ENCODE measurements around the gene HEATR1. TPM values are rescaled to one million over a fixed set of nuclear protein-coding genes. Genes with fewer than 3 reads are reported as not detected.
"Not testable (repeated sequence)": the region's sequence is repeated elsewhere in the genome, so short reads cannot be mapped to it uniquely, and the experiment has no call there.

The HEATR1 gene
- total RNA-seq, 1 donor from 2014 or later, result 54.9 TPM

DNA sequence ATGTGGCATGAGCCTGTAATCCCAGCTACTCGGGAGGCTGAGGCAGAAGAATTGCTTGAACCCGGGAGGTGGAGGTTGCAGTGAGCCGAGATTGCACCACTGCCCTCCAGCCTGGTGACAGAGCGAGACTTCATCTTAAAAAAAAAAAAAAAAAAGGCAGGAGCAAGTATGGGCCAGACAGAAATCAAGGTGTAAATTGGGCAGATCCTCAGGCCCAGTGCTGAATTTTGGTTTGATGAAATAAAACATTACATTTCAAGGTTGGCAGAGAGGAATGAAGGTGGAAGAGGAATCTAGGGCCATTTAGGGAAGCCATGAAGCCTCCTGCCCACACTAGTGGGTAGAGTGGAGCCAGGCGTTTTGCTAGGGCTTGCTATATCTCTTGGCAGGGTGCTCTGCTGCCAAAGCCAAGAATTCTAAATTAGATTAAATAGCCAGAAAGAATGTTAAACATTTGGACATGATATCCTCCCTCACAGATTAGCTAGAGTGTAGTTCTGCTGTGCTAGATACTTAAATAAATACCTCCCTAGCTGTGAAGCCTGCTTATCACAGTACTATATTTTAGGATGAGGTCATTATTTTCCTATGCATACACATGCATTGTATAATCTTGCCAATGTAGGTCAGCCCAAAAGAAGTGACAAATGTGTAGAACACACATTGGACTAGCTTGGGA, 97.2 kb downstream of the HEATR1 start:
- H3K36me3 ChIP-seq, result no peaks in the 10 kb centered on the region
- H3K9ac ChIP-seq, result no peak overlapping the region
- TF ChIP-seq EZH2phosphoT487 (IDR thresholded peaks at IDR 0.05) (no peak), EZH2 (IDR thresholded peaks at IDR 0.05) (no peak)
- TF ChIP-seq, protein P1, sequence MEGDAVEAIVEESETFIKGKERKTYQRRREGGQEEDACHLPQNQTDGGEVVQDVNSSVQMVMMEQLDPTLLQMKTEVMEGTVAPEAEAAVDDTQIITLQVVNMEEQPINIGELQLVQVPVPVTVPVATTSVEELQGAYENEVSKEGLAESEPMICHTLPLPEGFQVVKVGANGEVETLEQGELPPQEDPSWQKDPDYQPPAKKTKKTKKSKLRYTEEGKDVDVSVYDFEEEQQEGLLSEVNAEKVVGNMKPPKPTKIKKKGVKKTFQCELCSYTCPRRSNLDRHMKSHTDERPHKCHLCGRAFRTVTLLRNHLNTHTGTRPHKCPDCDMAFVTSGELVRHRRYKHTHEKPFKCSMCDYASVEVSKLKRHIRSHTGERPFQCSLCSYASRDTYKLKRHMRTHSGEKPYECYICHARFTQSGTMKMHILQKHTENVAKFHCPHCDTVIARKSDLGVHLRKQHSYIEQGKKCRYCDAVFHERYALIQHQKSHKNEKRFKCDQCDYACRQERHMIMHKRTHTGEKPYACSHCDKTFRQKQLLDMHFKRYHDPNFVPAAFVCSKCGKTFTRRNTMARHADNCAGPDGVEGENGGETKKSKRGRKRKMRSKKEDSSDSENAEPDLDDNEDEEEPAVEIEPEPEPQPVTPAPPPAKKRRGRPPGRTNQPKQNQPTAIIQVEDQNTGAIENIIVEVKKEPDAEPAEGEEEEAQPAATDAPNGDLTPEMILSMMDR (IDR thresholded peaks at IDR 0.05), result no peak
- Mint-ChIP-seq H3K27me3 (ENCODE audit: insufficient read depth, low read depth) (peaks cover 2% of the 10 kb centered on the region), H3K4me1 (peaks cover 12% of the 10 kb centered on the region), H3K27ac (peak overlapping the region; percentile 17), H3K9me3 (no peaks in the 10 kb centered on the region), H3K4me3 (no peak overlapping the region), H3K36me3 (no peaks in the 10 kb centered on the region)
- no peaks in the 10 kb centered on the region for H3K9me3 ChIP-seq (ENCODE audit: low read depth)
- H3K79me2 ChIP-seq (ENCODE audit: low read depth), result no peaks in the 10 kb centered on the region
- H2AFZ ChIP-seq (replicated peaks), result no peak overlapping the region
- H3F3A ChIP-seq (ENCODE audit: low read depth), result peaks cover 8% of the 10 kb centered on the region
- no peak overlapping the region for H3K4me2 ChIP-seq
- H4K20me1 ChIP-seq (ENCODE audit: low read depth), result no peaks in the 10 kb centered on the region
- no peak overlapping the region for H3K27ac ChIP-seq
- peaks cover 4% of the 10 kb centered on the region for H3K4me1 ChIP-seq
- H3K27me3 ChIP-seq, result no peaks in the 10 kb centered on the region
- no peak overlapping the region for H3K4me3 ChIP-seq
- no peak for DNase-seq (ENCODE audit: low spot score)

DNA sequence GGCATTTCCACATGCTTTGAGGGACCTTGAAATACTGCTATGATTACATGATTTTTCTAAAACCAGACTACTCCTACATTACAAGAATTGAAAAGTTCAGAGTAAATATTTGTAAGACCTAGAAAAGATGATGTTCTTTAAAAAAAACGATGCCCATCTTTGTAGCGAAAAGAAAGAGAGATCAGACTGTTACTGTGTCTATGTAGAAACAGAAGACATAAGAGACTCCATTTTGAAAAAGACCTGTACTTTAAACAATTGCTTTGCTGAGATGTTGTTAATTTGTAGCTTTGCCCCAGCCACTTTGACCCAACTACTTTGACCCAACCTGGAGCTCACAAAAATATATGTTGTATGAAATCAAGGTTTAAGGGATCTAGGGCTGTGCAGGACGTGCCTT, 100.0 kb downstream of the HEATR1 start:
- not testable (repeated sequence) for H3K27ac Mint-ChIP-seq; H3K4me1 ChIP-seq; H3K4me3 ChIP-seq; H3K9me3 Mint-ChIP-seq; DNase-seq (ENCODE audit: low spot score); H3K27ac ChIP-seq; H3K9me3 ChIP-seq (ENCODE audit: low read depth); H3K36me3 Mint-ChIP-seq; H3K4me3 Mint-ChIP-seq; H3K9ac ChIP-seq; H4K20me1 ChIP-seq (ENCODE audit: low read depth); H3K36me3 ChIP-seq; H2AFZ ChIP-seq (replicated peaks); H3K27me3 Mint-ChIP-seq (ENCODE audit: insufficient read depth, low read depth); H3K4me2 ChIP-seq; H3K79me2 ChIP-seq (ENCODE audit: low read depth); H3K27me3 ChIP-seq; H3F3A ChIP-seq (ENCODE audit: low read depth)
- H3K4me1 Mint-ChIP-seq, result peaks cover 12% of the 10 kb centered on the region

DNA sequence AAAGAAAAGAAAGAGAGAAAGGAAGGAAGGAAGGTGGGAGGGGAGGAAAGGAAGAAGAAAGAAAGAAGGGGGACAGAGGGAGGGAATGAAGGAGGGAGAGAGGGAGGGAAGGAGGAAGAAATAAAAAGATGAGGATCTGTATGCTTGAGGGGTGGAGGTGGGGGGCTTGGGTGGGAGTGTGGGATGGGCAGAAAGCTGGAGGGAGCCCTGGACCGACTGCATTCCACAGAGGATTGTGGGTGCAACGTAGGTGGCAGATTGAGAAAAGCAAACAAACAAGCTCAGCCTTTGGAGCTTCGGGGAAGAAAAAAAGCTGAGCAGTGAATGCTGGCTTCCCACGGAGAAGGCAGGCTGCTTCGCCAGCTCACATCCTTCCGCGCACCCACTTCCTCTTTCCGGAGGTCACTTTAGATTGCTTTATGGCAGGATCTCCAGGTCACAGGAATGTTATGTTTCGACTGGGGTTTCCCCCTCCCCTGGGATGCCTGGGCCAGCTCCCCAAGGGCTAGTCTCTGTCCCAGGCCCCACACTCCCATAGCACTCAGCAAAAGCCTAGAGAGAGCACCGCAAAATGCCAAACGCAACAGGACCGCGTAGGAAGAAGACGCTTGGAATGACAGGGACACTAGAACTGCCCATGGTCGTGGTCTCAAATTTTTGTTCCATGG, 101.2 kb downstream of the HEATR1 start:
- Histone ChIP-seq H4K20me1 (ENCODE audit: low read depth) (no peaks in the 10 kb centered on the region), H3F3A (ENCODE audit: low read depth) (peaks cover 8% of the 10 kb centered on the region), H3K9ac (no peak overlapping the region), H3K27ac (peak overlapping the region; percentile 88), H3K27me3 (no peaks in the 10 kb centered on the region), H3K4me1 (peaks cover 4% of the 10 kb centered on the region), H3K4me2 (peak overlapping the region; percentile 70), H3K9me3 (ENCODE audit: low read depth) (no peaks in the 10 kb centered on the region), H2AFZ (replicated peaks) (peak overlapping the region; percentile 75), H3K4me3 (peak overlapping the region; percentile 24), H3K79me2 (ENCODE audit: low read depth) (no peaks in the 10 kb centered on the region), H3K36me3 (no peaks in the 10 kb centered on the region)
- H3K36me3 Mint-ChIP-seq, result no peaks in the 10 kb centered on the region
- H3K9me3 Mint-ChIP-seq, result no peaks in the 10 kb centered on the region
- DNase-seq (ENCODE audit: low spot score), result peak; percentile 85
- peak overlapping the region; percentile 75 for H3K4me3 Mint-ChIP-seq
- H3K4me1 Mint-ChIP-seq, result peaks cover 12% of the 10 kb centered on the region
- peak overlapping the region; percentile 98 for H3K27ac Mint-ChIP-seq
- H3K27me3 Mint-ChIP-seq (ENCODE audit: insufficient read depth, low read depth), result peaks cover 2% of the 10 kb centered on the region
- TF ChIP-seq EZH2phosphoT487 (IDR thresholded peaks at IDR 0.05) (no peak), EZH2 (IDR thresholded peaks at IDR 0.05) (no peak)
- TF ChIP-seq, protein P1 (IDR thresholded peaks at IDR 0.05), result no peak

DNA sequence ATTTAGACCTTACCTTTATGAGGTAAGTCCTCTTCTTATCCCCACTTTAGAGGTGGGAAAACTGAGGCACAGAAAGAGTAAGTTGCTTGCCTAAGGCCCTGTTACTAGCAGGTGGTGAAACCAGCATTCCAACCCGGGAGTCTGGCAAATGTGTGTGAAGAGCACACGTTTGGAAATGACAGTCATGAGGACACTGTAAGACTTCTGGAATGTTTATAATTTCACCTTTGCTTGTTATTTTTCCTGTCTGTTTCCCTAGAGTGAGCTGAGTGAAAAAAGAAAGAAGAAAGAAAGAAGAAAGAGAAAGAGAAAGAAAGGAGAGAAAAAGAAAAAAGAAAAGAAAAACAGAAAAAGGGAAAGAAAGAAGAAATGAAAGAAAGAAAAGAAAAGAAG, 101.7 kb downstream of the HEATR1 start:
- DNase-seq (ENCODE audit: low spot score), result no peak
- H3K4me1 ChIP-seq, result peaks cover 4% of the 10 kb centered on the region
- H3K36me3 Mint-ChIP-seq, result no peaks in the 10 kb centered on the region
- peak overlapping the region; percentile 70 for H3K4me2 ChIP-seq
- peak overlapping the region; percentile 88 for H3K27ac ChIP-seq
- H4K20me1 ChIP-seq (ENCODE audit: low read depth), result no peaks in the 10 kb centered on the region
- H3F3A ChIP-seq (ENCODE audit: low read depth), result peaks cover 8% of the 10 kb centered on the region
- H3K27me3 ChIP-seq, result no peaks in the 10 kb centered on the region
- peak overlapping the region; percentile 75 for H2AFZ ChIP-seq (replicated peaks)
- H3K27me3 Mint-ChIP-seq (ENCODE audit: insufficient read depth, low read depth), result peaks cover 2% of the 10 kb centered on the region
- peak overlapping the region; percentile 3 for H3K4me3 Mint-ChIP-seq
- H3K79me2 ChIP-seq (ENCODE audit: low read depth), result no peaks in the 10 kb centered on the region
- H3K9ac ChIP-seq, result no peak overlapping the region
- H3K9me3 ChIP-seq (ENCODE audit: low read depth), result no peaks in the 10 kb centered on the region
- no peak for TF ChIP-seq EZH2 (IDR thresholded peaks at IDR 0.05)
- TF ChIP-seq EZH2phosphoT487 (IDR thresholded peaks at IDR 0.05), result no peak
- TF ChIP-seq, protein P1 (IDR thresholded peaks at IDR 0.05), result no peak
- H3K36me3 ChIP-seq, result no peaks in the 10 kb centered on the region
- no peak overlapping the region for H3K4me3 ChIP-seq
- peak overlapping the region; percentile 13 for H3K27ac Mint-ChIP-seq
- no peaks in the 10 kb centered on the region for H3K9me3 Mint-ChIP-seq
- peaks cover 12% of the 10 kb centered on the region for H3K4me1 Mint-ChIP-seq

Data from neural progenitor cell (in vitro differentiated cells).